Stomach (tissue), 4 donors: ENCODE results near the gene CACNA2D4.

Experiments used
- POLR2AphosphoS5 ChIP-seq, 3 donors: sonication (generic); formaldehyde crosslinking; IDR thresholded peaks; one replicate each; pipeline ENCODE4 v1.6.1; 2016; ENCODE audit warnings: antibody characterized with exemption in 3 of 3
- TF ChIP-seq, protein P1 (sequence below), 7 experiments: fragments of 450-650 bp in 4 of 7; fragments of 200-600 bp in 3 of 7; sonication (generic) in 3 of 7; IDR thresholded peaks; one replicate each; pipeline ENCODE4 v1.5.1; 2016 to 2019; ENCODE audit warnings: antibody characterized with exemption in 7 of 7, control low read depth in 2 of 7, mild to moderate bottlenecking in 1 of 7

DNA sequence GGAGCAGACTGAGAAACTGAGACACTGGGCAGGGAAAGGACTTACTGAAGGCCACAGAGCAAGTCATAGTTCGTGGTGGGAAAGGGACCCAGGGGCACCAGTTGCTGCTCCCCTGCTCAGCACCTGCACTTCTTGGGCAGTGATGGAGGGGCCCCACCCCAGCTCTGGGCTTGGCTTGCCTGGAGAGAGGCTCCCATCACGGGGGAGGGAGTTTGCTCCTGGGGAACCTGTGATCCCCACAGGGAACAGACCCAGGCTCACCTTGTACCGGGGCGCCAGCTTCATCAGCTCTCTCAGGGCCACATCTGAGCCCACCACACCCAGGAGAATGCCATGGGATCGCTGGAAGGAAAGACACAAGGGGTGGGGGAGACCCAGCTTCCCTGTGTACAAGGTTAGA, 39.8 kb downstream of the CACNA2D4 start:
- TF ChIP-seq, protein P1, sequence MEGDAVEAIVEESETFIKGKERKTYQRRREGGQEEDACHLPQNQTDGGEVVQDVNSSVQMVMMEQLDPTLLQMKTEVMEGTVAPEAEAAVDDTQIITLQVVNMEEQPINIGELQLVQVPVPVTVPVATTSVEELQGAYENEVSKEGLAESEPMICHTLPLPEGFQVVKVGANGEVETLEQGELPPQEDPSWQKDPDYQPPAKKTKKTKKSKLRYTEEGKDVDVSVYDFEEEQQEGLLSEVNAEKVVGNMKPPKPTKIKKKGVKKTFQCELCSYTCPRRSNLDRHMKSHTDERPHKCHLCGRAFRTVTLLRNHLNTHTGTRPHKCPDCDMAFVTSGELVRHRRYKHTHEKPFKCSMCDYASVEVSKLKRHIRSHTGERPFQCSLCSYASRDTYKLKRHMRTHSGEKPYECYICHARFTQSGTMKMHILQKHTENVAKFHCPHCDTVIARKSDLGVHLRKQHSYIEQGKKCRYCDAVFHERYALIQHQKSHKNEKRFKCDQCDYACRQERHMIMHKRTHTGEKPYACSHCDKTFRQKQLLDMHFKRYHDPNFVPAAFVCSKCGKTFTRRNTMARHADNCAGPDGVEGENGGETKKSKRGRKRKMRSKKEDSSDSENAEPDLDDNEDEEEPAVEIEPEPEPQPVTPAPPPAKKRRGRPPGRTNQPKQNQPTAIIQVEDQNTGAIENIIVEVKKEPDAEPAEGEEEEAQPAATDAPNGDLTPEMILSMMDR (IDR thresholded peaks at IDR 0.05): no peak
- TF ChIP-seq POLR2AphosphoS5 (IDR thresholded peaks at IDR 0.05): no peak
